Kidney (tissue), 14 donors: Measurements from ENCODE around the gene ABLIM1. TPM values are rescaled to one million over a fixed set of nuclear protein-coding genes. Genes with fewer than 3 reads are reported as not detected.

Experiments used
- DNase-seq, 5 donors: peaks; one replicate each; pipeline ENCODE4 v3.0.0-alpha.2; 2013 to 2020
- FAIRE-seq: peaks from 2 replicates; lab custom pipeline; 2012; peaks lifted over from hg19 to GRCh38; lab: Jason Lieb, UNC
- H3K27ac ChIP-seq, 2 donors: one replicate each; pipeline ENCODE4 v1.7.0; 2013; ENCODE audit warnings: low read depth in 2 of 2, low read length in 2 of 2, inconsistent platforms in 1 of 2
- H3K27me3 ChIP-seq: one replicate; pipeline ENCODE4 v1.7.1; 2013; ENCODE audit warnings: low read length, inconsistent platforms; ENCODE audit not compliant: control insufficient read depth, insufficient read depth
- H3K36me3 ChIP-seq, 3 donors: one replicate each; pipeline versions ENCODE4 v1.7.0 to v1.7.1; 2013; ENCODE audit warnings: low read length in 3 of 3, control low read depth in 1 of 3, inconsistent platforms in 1 of 3; ENCODE audit not compliant: insufficient read depth in 3 of 3, control insufficient read depth in 2 of 3
- H3K4me1 ChIP-seq, 3 donors: one replicate each; pipeline versions ENCODE4 v1.7.0 to v1.7.1; 2013; ENCODE audit warnings: low read length in 3 of 3, inconsistent platforms in 1 of 3, low read depth in 1 of 3; ENCODE audit not compliant: control insufficient read depth in 2 of 3, insufficient read depth in 2 of 3
- H3K4me3 ChIP-seq, 3 donors: one replicate each; pipeline versions ENCODE4 v1.7.0 to v1.8.1; 2013; ENCODE audit warnings: low read length in 3 of 3, control low read depth in 1 of 3, inconsistent platforms in 1 of 3
- H3K9ac ChIP-seq, 3 donors: one replicate each; pipeline versions ENCODE4 v1.7.0 to v1.7.1; 2013; ENCODE audit warnings: low read length in 3 of 3, control low read depth in 1 of 3, inconsistent platforms in 1 of 3
- H3K9me3 ChIP-seq, 3 donors: one replicate each; pipeline versions ENCODE4 v1.7.0 to v1.7.1; 2013; ENCODE audit warnings: low read length in 3 of 3, control low read depth in 1 of 3, inconsistent platforms in 1 of 3; ENCODE audit not compliant: control insufficient read depth in 2 of 3, insufficient read depth in 1 of 3
- intact Hi-C: fragments of 100-400 bp; cut with DNase I; formaldehyde crosslinking; loops from one replicate; pipeline ENCODE4 v1.11.1; 2022
- polyA plus RNA-seq: library from polyadenylated mRNA; stranded (reverse); fragments of 350-450 nt; fragmentation: Illumina TruSeq; extraction: RNeasy Lipid Tissue Mini Kit (QIAGEN cat#74804); gene quantifications from one replicate; pipeline ENCODE4 v1.2.3, GENCODE V29; 2014; ENCODE audit warnings: low read depth, low replicate concordance; ENCODE audit not compliant: insufficient read depth
- total RNA-seq: library from RNA; stranded (reverse); fragmentation: NEBNext Ultra II Directional; extraction: Animal tissue kit (Norgen Biotek cat#: 25700); gene quantifications from one replicate; pipeline ENCODE4 v1.2.1, GENCODE V29; 2021
- TF ChIP-seq, protein P1 (sequence below): IDR thresholded peaks from 3 replicates; pipeline ENCODE4 v1.5.1; 2012; ENCODE audit warnings: mild to moderate bottlenecking, moderate library complexity, borderline replicate concordance; ENCODE audit not compliant: insufficient read depth; ENCODE audit errors: extremely low read depth
- donor health status: control.
- donor health status: control.
- donor health status: control.
- donor health status: control.
- donor health status: control.
- donor health status: DM: yes; HTN: yes; CAD: no.
- donor health status: Normal renal cell carcinoma (clear cell type).

The ABLIM1 gene
- total and polyA plus RNA-seq, 2 donors from 2014 or later: 32.3 to 158 TPM

DNA sequence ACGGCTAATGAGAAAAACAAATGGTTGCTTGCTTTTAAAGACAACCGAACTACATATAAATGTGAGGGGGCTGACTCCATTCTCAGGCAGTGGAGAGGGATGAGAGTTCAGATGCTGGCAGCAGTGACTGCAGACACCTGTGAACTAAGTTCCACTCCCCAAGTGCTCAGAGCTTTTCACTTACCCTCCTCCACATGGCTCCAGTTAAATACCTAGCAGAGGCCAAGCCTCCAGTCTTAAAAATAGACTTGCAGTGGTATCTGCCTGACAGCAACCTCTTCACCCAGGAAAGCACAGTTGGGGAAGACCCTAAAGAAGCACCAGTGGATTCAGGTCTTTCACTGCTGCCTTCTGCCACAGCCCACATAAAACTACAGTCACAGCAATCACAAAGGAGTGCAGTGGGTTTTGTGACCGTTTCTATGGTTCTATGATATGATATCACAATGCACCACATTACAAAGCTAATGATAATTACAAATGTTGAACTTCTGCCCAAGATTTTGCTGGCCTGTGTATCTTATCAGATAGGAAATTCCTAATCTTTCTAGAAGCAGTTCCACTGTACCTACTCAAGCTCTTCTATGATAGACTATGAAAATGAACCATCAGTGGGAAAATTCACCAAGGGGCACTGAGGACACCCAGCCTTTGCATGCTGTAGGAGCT lies 3.3 kb upstream of the ABLIM1 start:
- intact Hi-C loops: no loop called here
- Histone ChIP-seq H3K9ac (no peak overlapping the region), H3K4me1 (peaks cover 0 to 17% (median 10%) of the 10 kb centered on the region in 3 donors), H3K9me3 (no peaks in the 10 kb centered on the region), H3K27ac (no peak overlapping the region), H3K36me3 (no peaks in the 10 kb centered on the region), H3K4me3 (no peak overlapping the region), H3K27me3 (no peaks in the 10 kb centered on the region)
- FAIRE-seq: no peak
- DNase-seq: no peak
- TF ChIP-seq, protein P1, sequence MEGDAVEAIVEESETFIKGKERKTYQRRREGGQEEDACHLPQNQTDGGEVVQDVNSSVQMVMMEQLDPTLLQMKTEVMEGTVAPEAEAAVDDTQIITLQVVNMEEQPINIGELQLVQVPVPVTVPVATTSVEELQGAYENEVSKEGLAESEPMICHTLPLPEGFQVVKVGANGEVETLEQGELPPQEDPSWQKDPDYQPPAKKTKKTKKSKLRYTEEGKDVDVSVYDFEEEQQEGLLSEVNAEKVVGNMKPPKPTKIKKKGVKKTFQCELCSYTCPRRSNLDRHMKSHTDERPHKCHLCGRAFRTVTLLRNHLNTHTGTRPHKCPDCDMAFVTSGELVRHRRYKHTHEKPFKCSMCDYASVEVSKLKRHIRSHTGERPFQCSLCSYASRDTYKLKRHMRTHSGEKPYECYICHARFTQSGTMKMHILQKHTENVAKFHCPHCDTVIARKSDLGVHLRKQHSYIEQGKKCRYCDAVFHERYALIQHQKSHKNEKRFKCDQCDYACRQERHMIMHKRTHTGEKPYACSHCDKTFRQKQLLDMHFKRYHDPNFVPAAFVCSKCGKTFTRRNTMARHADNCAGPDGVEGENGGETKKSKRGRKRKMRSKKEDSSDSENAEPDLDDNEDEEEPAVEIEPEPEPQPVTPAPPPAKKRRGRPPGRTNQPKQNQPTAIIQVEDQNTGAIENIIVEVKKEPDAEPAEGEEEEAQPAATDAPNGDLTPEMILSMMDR: no peak

DNA sequence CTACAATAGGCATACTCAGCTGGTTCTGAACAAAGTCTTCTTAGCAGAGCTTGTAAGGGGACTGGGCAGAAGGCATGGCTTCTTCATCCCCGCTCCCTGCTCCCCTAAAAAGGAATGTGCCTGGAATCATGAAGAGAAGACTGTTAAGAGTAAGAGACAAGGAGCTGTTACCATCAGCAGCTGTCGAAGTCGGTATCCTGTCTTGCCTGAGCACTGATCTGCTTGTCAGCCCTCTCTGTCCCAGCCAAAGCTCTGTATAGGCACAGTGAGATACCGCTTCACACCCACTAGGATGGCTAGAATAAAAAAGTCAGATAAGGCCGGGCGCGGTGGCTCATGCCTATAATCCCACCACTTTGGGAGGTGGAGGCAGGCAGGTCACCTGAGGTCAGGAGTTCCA lies 2.4 kb downstream of the ABLIM1 start:
- Histone ChIP-seq H3K4me1 (peaks cover 0 to 22% (median 2%) of the 10 kb centered on the region in 3 donors), H3K27me3 (no peaks in the 10 kb centered on the region), H3K36me3 (no peaks in the 10 kb centered on the region), H3K9ac (no peak overlapping the region), H3K4me3 (no peak overlapping the region), H3K9me3 (no peaks in the 10 kb centered on the region), H3K27ac (no peak overlapping the region)
- TF ChIP-seq, protein P1: no peak
- intact Hi-C loops: no loop called here
- DNase-seq: no peak
- no peak for FAIRE-seq

DNA sequence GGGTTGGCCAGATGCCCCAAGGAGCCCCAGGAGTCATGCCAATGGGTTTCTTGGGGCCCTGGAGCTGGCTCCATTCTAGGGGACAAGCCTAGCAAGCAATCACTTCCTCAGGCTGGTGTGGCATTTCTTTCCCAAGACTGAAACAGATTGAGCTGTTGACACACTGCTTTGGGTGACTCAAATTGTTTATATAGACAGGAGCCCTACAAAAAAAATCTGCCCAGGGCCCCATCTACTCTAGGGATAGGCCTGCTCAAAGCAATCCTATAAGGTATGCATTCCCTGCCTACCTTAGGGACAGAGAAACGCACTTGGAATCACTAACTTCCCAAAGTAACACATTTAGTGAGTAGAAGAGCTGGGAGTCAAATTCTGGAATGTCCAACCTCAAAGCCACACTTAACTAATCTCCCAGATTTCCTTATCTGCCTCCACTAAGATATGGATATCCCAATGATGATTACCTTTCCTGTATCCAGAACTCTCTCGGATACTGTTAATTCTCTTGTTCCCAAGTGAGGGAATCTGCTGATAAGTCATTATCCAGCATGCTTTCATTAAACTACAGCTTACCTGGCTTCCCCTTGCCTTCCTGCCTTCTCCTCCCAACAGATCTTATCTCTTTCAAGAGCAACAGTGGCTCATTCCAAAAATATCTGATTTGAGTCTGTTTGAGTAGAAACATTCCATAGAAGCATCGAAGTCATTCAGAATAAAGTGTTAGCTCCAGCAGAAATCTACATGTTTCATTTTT lies 3.1 kb downstream of the ABLIM1 start:
- H3K9me3 ChIP-seq: no peaks in the 10 kb centered on the region
- H3K27me3 ChIP-seq: no peaks in the 10 kb centered on the region
- peaks cover 0 to 23% (median 2%) of the 10 kb centered on the region in 3 donors for H3K4me1 ChIP-seq
- DNase-seq (no peak), FAIRE-seq (no peak)
- H3K4me3 ChIP-seq: no peak overlapping the region
- no peak overlapping the region for H3K9ac ChIP-seq
- H3K27ac ChIP-seq: no peak overlapping the region
- TF ChIP-seq, protein P1: no peak
- no peaks in the 10 kb centered on the region for H3K36me3 ChIP-seq
- intact Hi-C loops: no loop called here
